Spinal cord (tissue), 10 donors: ENCODE results near the gene ZNF695. TPM values are rescaled to one million over a fixed set of nuclear protein-coding genes. Genes with fewer than 3 reads are reported as not detected.
"Not testable (repeated sequence)": the region's sequence is repeated elsewhere in the genome, so short reads cannot be mapped to it uniquely, and the experiment has no call there.

ENCODE experiments used
- DNase-seq, 6 donors: peaks; one replicate each; pipeline versions ENCODE4 v3.0.0 to v3.0.0-alpha.2; 2013 to 2015; ENCODE audit warnings: low spot score in 6 of 6, low read depth in 4 of 6
- H3K27ac ChIP-seq: one replicate; pipeline ENCODE4 v1.5.1; 2013; ENCODE audit warnings: low read depth, low read length, control low read depth
- H3K27me3 ChIP-seq: one replicate; pipeline ENCODE4 v1.6.1; 2013; ENCODE audit warnings: low read length; ENCODE audit not compliant: control insufficient read depth, insufficient read depth
- H3K36me3 ChIP-seq: one replicate; pipeline ENCODE4 v1.6.1; 2013; ENCODE audit warnings: low read length; ENCODE audit not compliant: control insufficient read depth, insufficient read depth
- H3K4me1 ChIP-seq: one replicate; pipeline ENCODE4 v1.6.1; 2013; ENCODE audit warnings: low read length; ENCODE audit not compliant: control insufficient read depth, insufficient read depth
- H3K4me3 ChIP-seq: one replicate; pipeline ENCODE4 v1.5.1; 2013; ENCODE audit warnings: low read depth, low read length, control low read depth
- H3K9me3 ChIP-seq: one replicate; pipeline ENCODE4 v1.6.1; 2013; ENCODE audit warnings: low read length; ENCODE audit not compliant: control insufficient read depth, insufficient read depth
- WGBS: methylation state at CpG from one replicate; pipeline ENCODE4 v1.1.5; 2013; ENCODE audit warnings: missing lambda C conversion rate; ENCODE audit not compliant: insufficient coverage; 5-methylcytosine and 5-hydroxymethylcytosine counted together
- long read RNA-seq, 4 donors: transcript quantifications; one replicate each; lab custom pipeline, GENCODE V29; 2026
- polyA plus RNA-seq, 2 donors: library from polyadenylated mRNA; unstranded; fragments of 120-200 nt; gene quantifications; one replicate each; pipeline ENCODE4 v1.2.1, GENCODE V29; 2013; ENCODE audit not compliant: insufficient read length in 2 of 2
- total RNA-seq, 2 donors: library from RNA; depleted of rRNA in 1 of 2; stranded (reverse); fragments of 120-200 nt in 1 of 2; fragments of >200 nt in 1 of 2; gene quantifications; one replicate each; pipeline versions ENCODE4 v1.2.3 to v1.2.4, GENCODE V29; 2013 to 2014
- donor health status: healthy.

The ZNF695 gene
- total RNA-seq: 1 to 10 TPM; 2.6 to 3.8 TPM
- 1 to 10 TPM; 3.5 to 3.9 TPM for polyA plus RNA-seq
- long read RNA-seq, donor 1: 0 reads
- long read RNA-seq, donor 2: 0 reads
- long read RNA-seq, donor 3: 0 reads
- long read RNA-seq, donor 4: 0 reads

- peaks cover 4% of the 10 kb centered on the region for H3K4me1 ChIP-seq
- DNase-seq: peak; percentile 80 to 99 (median 94)
- H3K27ac ChIP-seq: no peak within 1 kb of the TSS
- H3K27me3 ChIP-seq: no peaks in the 10 kb centered on the region
- H3K9me3 ChIP-seq: peaks cover 2% of the 10 kb centered on the region
- no peaks in the 10 kb centered on the region for H3K36me3 ChIP-seq
- WGBS: 0% methylated on average over 51 of the region's 58 CpGs
- H3K4me3 ChIP-seq: peak within 1 kb of the TSS; percentile 66
Observed at GRCh38 chr1:247007511-247008405, at the start of gene ZNF695. Gene ZNF695 (minus strand): TSS chr1:247008057. CDS start chr1:247007908, 149 bp downstream.

- DNase-seq: no peak
- peaks cover 19% of the 10 kb centered on the region for H3K9me3 ChIP-seq
Observed at GRCh38 chr1:247056071-247056470, 48.2 kb upstream of the ZNF695 start.

GRCh38 chr1:247054992-247055415, 47.1 kb upstream of the ZNF695 start:
- Histone ChIP-seq H3K9me3 (peaks cover 19% of the 10 kb centered on the region), H3K36me3 (no peaks in the 10 kb centered on the region), H3K4me1 (no peaks in the 10 kb centered on the region), H3K27me3 (no peaks in the 10 kb centered on the region), H3K27ac (no peak overlapping the region), H3K4me3 (no peak overlapping the region)
- WGBS: 82% methylated on average over 2 of the region's 2 CpGs
- DNase-seq: no peak

More at GRCh38 chr1:247056071-247056470, 48.2 kb upstream of the ZNF695 start:
- Histone ChIP-seq H3K27me3 (no peaks in the 10 kb centered on the region), H3K4me3 (no peak overlapping the region), H3K27ac (no peak overlapping the region), H3K4me1 (no peaks in the 10 kb centered on the region), H3K36me3 (no peaks in the 10 kb centered on the region)
- WGBS: no CpG with 5 or more reads among the region's 2 CpGs

GRCh38 chr1:247047702-247048101, 39.8 kb upstream of the ZNF695 start:
- Histone ChIP-seq H3K4me3 (no peak overlapping the region), H3K9me3 (peaks cover 28% of the 10 kb centered on the region)
- 86% methylated on average over 1 of the region's 2 CpGs for WGBS

GRCh38 chr1:247047260-247047659, 39.4 kb upstream of the ZNF695 start:
- Histone ChIP-seq H3K36me3 (no peaks in the 10 kb centered on the region), H3K9me3 (peaks cover 27% of the 10 kb centered on the region), H3K27ac (no peak overlapping the region), H3K4me3 (no peak overlapping the region), H3K4me1 (no peaks in the 10 kb centered on the region), H3K27me3 (no peaks in the 10 kb centered on the region)
- DNase-seq: no peak
- WGBS: 100% methylated on average over 1 of the region's 2 CpGs

More at GRCh38 chr1:247047702-247048101, 39.8 kb upstream of the ZNF695 start:
- Histone ChIP-seq H3K27ac (no peak overlapping the region), H3K27me3 (no peaks in the 10 kb centered on the region), H3K36me3 (no peaks in the 10 kb centered on the region), H3K4me1 (no peaks in the 10 kb centered on the region)
- DNase-seq: no peak

- peaks cover 24% of the 10 kb centered on the region for H3K9me3 ChIP-seq
- no peaks in the 10 kb centered on the region for H3K4me1 ChIP-seq
- H3K4me3 ChIP-seq: no peak overlapping the region
- DNase-seq: no peak
- 100% methylated on average over 3 of the region's 5 CpGs for WGBS
- no peaks in the 10 kb centered on the region for H3K27me3 ChIP-seq
- no peak overlapping the region for H3K27ac ChIP-seq
- peaks cover 3% of the 10 kb centered on the region for H3K36me3 ChIP-seq
Observed at GRCh38 chr1:247043406-247043805, 35.5 kb upstream of the ZNF695 start.

- DNase-seq: no peak
- Histone ChIP-seq H3K36me3 (peaks cover 3% of the 10 kb centered on the region), H3K4me3 (no peak overlapping the region), H3K27me3 (no peaks in the 10 kb centered on the region), H3K27ac (no peak overlapping the region), H3K4me1 (no peaks in the 10 kb centered on the region), H3K9me3 (peaks cover 14% of the 10 kb centered on the region)
- 100% methylated on average over 1 of the region's 6 CpGs for WGBS
Observed at GRCh38 chr1:247037511-247038320, 29.9 kb upstream of the ZNF695 start.

- H3K4me3 ChIP-seq, H3K27me3 ChIP-seq, H3K36me3 ChIP-seq, DNase-seq, H3K27ac ChIP-seq, H3K4me1 ChIP-seq: not testable (repeated sequence)
- 100% methylated on average over 1 of the region's 30 CpGs for WGBS
- peaks cover 16% of the 10 kb centered on the region for H3K9me3 ChIP-seq
Observed at GRCh38 chr1:247032306-247032705, 24.4 kb upstream of the ZNF695 start.

- not testable (repeated sequence) for DNase-seq, H3K4me3 ChIP-seq, H3K36me3 ChIP-seq, H3K9me3 ChIP-seq, H3K4me1 ChIP-seq, H3K27me3 ChIP-seq, H3K27ac ChIP-seq
- no CpG with 5 or more reads among the region's 5 CpGs for WGBS
Observed at GRCh38 chr1:247024658-247025057, 16.8 kb upstream of the ZNF695 start.
